Measurements from ENCODE around the gene DEPDC5.
A peak's percentile ranks its signal among the peaks of the same experiment; 100 is the strongest.

Gene DEPDC5

GRCh38 chr22:31940506-31940905 is 186.7 kb downstream of the DEPDC5 start:
- no peaks in the 10 kb centered on the region for H3K36me3 ChIP-seq (ENCODE audit: control insufficient read depth, insufficient read depth, low read length)
- no peaks in the 10 kb centered on the region for H3K4me1 ChIP-seq (ENCODE audit: control insufficient read depth, low read depth, low read length)
- H3K27me3 ChIP-seq (ENCODE audit: insufficient read depth, low read length, poor library complexity) = no peaks in the 10 kb centered on the region
- no peak overlapping the region for H2BK5ac ChIP-seq (ENCODE audit: low read length)
- no peak overlapping the region for H3K27ac ChIP-seq (ENCODE audit: low read depth, low read length)
- H4K8ac ChIP-seq (ENCODE audit: low read depth, low read length) = no peak overlapping the region
- peaks cover 10% of the 10 kb centered on the region for H3K79me2 ChIP-seq (ENCODE audit: control insufficient read depth, insufficient read depth, low read length)
- no peak overlapping the region for H3K56ac ChIP-seq (ENCODE audit: low read length)
- H3K4me3 ChIP-seq (ENCODE audit: low read length) = no peak overlapping the region
- H4K5ac ChIP-seq (ENCODE audit: low read length) = no peak overlapping the region
- no peak overlapping the region for H3K18ac ChIP-seq (ENCODE audit: low read length)
- no peaks in the 10 kb centered on the region for H3K79me1 ChIP-seq (ENCODE audit: low read length)
- H2AK5ac ChIP-seq (ENCODE audit: low read length) = no peak overlapping the region
- no peak overlapping the region for H2BK120ac ChIP-seq (ENCODE audit: low read depth, low read length)
- no peak overlapping the region for H2BK15ac ChIP-seq (replicated peaks; ENCODE audit: low read depth)
- DNase-seq = no peak
- no CpG with 5 or more reads among the region's 9 CpGs for WGBS (ENCODE audit: extremely low coverage, insufficient coverage, low lambda C conversion rate)
- H3K9ac ChIP-seq (ENCODE audit: low read length) = no peak overlapping the region
- no peak overlapping the region for H3K23ac ChIP-seq (ENCODE audit: low read length)
- H3K4me2 ChIP-seq (ENCODE audit: low read length) = no peak overlapping the region
- H3K4ac ChIP-seq (ENCODE audit: low read depth, low read length) = no peak overlapping the region

- Histone ChIP-seq H3K4me3 (ENCODE audit: low read length) (no peak overlapping the region), H3K56ac (ENCODE audit: low read length) (no peak overlapping the region), H2BK15ac (replicated peaks; ENCODE audit: low read depth) (no peak overlapping the region), H3K27me3 (ENCODE audit: insufficient read depth, low read length, poor library complexity) (no peaks in the 10 kb centered on the region), H3K4me1 (ENCODE audit: control insufficient read depth, low read depth, low read length) (no peaks in the 10 kb centered on the region), H3K9ac (ENCODE audit: low read length) (no peak overlapping the region), H2BK5ac (ENCODE audit: low read length) (no peak overlapping the region), H3K23ac (ENCODE audit: low read length) (no peak overlapping the region), H4K8ac (ENCODE audit: low read depth, low read length) (no peak overlapping the region), H3K79me2 (ENCODE audit: control insufficient read depth, insufficient read depth, low read length) (peaks cover 26% of the 10 kb centered on the region), H3K79me1 (ENCODE audit: low read length) (peaks cover 2% of the 10 kb centered on the region), H3K18ac (ENCODE audit: low read length) (no peak overlapping the region), H3K27ac (ENCODE audit: low read depth, low read length) (no peak overlapping the region), H3K36me3 (ENCODE audit: control insufficient read depth, insufficient read depth, low read length) (no peaks in the 10 kb centered on the region), H3K4me2 (ENCODE audit: low read length) (no peak overlapping the region), H2AK5ac (ENCODE audit: low read length) (no peak overlapping the region), H4K5ac (ENCODE audit: low read length) (no peak overlapping the region), H3K4ac (ENCODE audit: low read depth, low read length) (no peak overlapping the region), H2BK120ac (ENCODE audit: low read depth, low read length) (no peak overlapping the region)
- DNase-seq = no peak
- WGBS (ENCODE audit: extremely low coverage, insufficient coverage, low lambda C conversion rate) = no CpG with 5 or more reads among the region's 5 CpGs
Observed at GRCh38 chr22:31942091-31942490, 188.3 kb downstream of the DEPDC5 start.

GRCh38 chr22:31943206-31943977 is 189.6 kb downstream of the DEPDC5 start:
- Histone ChIP-seq H3K56ac (ENCODE audit: low read length) (peak overlapping the region; percentile 98), H4K8ac (ENCODE audit: low read depth, low read length) (no peak overlapping the region), H2BK15ac (replicated peaks; ENCODE audit: low read depth) (no peak overlapping the region), H3K79me1 (ENCODE audit: low read length) (peaks cover 5% of the 10 kb centered on the region), H3K4me2 (ENCODE audit: low read length) (peak overlapping the region; percentile 88), H4K5ac (ENCODE audit: low read length) (no peak overlapping the region), H3K36me3 (ENCODE audit: control insufficient read depth, insufficient read depth, low read length) (peaks cover 2% of the 10 kb centered on the region), H3K27me3 (ENCODE audit: insufficient read depth, low read length, poor library complexity) (no peaks in the 10 kb centered on the region), H3K4me1 (ENCODE audit: control insufficient read depth, low read depth, low read length) (no peaks in the 10 kb centered on the region), H3K4me3 (ENCODE audit: low read length) (peak overlapping the region; percentile 34), H3K4ac (ENCODE audit: low read depth, low read length) (peak overlapping the region; percentile 66), H3K9ac (ENCODE audit: low read length) (peak overlapping the region; percentile 91), H3K23ac (ENCODE audit: low read length) (peak overlapping the region; percentile 6), H2BK120ac (ENCODE audit: low read depth, low read length) (peak overlapping the region; percentile 1), H3K79me2 (ENCODE audit: control insufficient read depth, insufficient read depth, low read length) (peaks cover 37% of the 10 kb centered on the region), H2BK5ac (ENCODE audit: low read length) (peak overlapping the region; percentile 27), H2AK5ac (ENCODE audit: low read length) (no peak overlapping the region), H3K18ac (ENCODE audit: low read length) (peak overlapping the region; percentile 16), H3K27ac (ENCODE audit: low read depth, low read length) (peak overlapping the region; percentile 82)
- WGBS (ENCODE audit: extremely low coverage, insufficient coverage, low lambda C conversion rate) = no CpG with 5 or more reads among the region's 15 CpGs
- no peak for DNase-seq

- no peaks in the 10 kb centered on the region for H3K4me1 ChIP-seq (ENCODE audit: control insufficient read depth, low read depth, low read length)
- peak within 1 kb of the TSS; percentile 67 for H2AK5ac ChIP-seq (ENCODE audit: low read length)
- no peak within 1 kb of the TSS for H2BK15ac ChIP-seq (replicated peaks; ENCODE audit: low read depth)
- peak within 1 kb of the TSS; percentile 24 for H2BK120ac ChIP-seq (ENCODE audit: low read depth, low read length)
- H3K36me3 ChIP-seq (ENCODE audit: control insufficient read depth, insufficient read depth, low read length) = peaks cover 2% of the 10 kb centered on the region
- H3K9ac ChIP-seq (ENCODE audit: low read length) = peak within 1 kb of the TSS; percentile 100
- peak within 1 kb of the TSS; percentile 91 for H3K23ac ChIP-seq (ENCODE audit: low read length)
- H3K4me3 ChIP-seq (ENCODE audit: low read length) = peak within 1 kb of the TSS; percentile 99
- H3K4ac ChIP-seq (ENCODE audit: low read depth, low read length) = peak within 1 kb of the TSS; percentile 90
- no peaks in the 10 kb centered on the region for H3K27me3 ChIP-seq (ENCODE audit: insufficient read depth, low read length, poor library complexity)
- H3K56ac ChIP-seq (ENCODE audit: low read length) = peak within 1 kb of the TSS; percentile 99
- H4K5ac ChIP-seq (ENCODE audit: low read length) = peak within 1 kb of the TSS; percentile 64
- H4K8ac ChIP-seq (ENCODE audit: low read depth, low read length) = peak within 1 kb of the TSS; percentile 77
- peak within 1 kb of the TSS; percentile 88 for H3K4me2 ChIP-seq (ENCODE audit: low read length)
- peak within 1 kb of the TSS; percentile 77 for H3K18ac ChIP-seq (ENCODE audit: low read length)
- H3K27ac ChIP-seq (ENCODE audit: low read depth, low read length) = peak within 1 kb of the TSS; percentile 98
- WGBS (ENCODE audit: extremely low coverage, insufficient coverage, low lambda C conversion rate) = no CpG with 5 or more reads among the region's 86 CpGs
- peaks cover 5% of the 10 kb centered on the region for H3K79me1 ChIP-seq (ENCODE audit: low read length)
- DNase-seq = peak; percentile 96
- peak within 1 kb of the TSS; percentile 85 for H2BK5ac ChIP-seq (ENCODE audit: low read length)
- peaks cover 42% of the 10 kb centered on the region for H3K79me2 ChIP-seq (ENCODE audit: control insufficient read depth, insufficient read depth, low read length)
Observed at GRCh38 chr22:31943978-31944699, 190.3 kb downstream of the DEPDC5 start, which contains the start of gene YWHAH. TSS of gene YWHAH (plus strand) at chr22:31944535. CDS start at chr22:31944734, 199 bp downstream.

GRCh38 chr22:31944700-31945442 is 191.1 kb downstream of the DEPDC5 start:
- Histone ChIP-seq H3K4me2 (ENCODE audit: low read length) (peak overlapping the region; percentile 82), H3K27me3 (ENCODE audit: insufficient read depth, low read length, poor library complexity) (no peaks in the 10 kb centered on the region), H3K23ac (ENCODE audit: low read length) (peak overlapping the region; percentile 91), H3K56ac (ENCODE audit: low read length) (peak overlapping the region; percentile 99), H3K4me3 (ENCODE audit: low read length) (peak overlapping the region; percentile 99), H2BK15ac (replicated peaks; ENCODE audit: low read depth) (no peak overlapping the region), H3K36me3 (ENCODE audit: control insufficient read depth, insufficient read depth, low read length) (peaks cover 2% of the 10 kb centered on the region), H4K5ac (ENCODE audit: low read length) (no peak overlapping the region), H3K4me1 (ENCODE audit: control insufficient read depth, low read depth, low read length) (no peaks in the 10 kb centered on the region), H3K9ac (ENCODE audit: low read length) (peak overlapping the region; percentile 100), H3K4ac (ENCODE audit: low read depth, low read length) (peak overlapping the region; percentile 90), H3K18ac (ENCODE audit: low read length) (peak overlapping the region; percentile 77), H3K27ac (ENCODE audit: low read depth, low read length) (peak overlapping the region; percentile 98), H4K8ac (ENCODE audit: low read depth, low read length) (peak overlapping the region; percentile 77), H3K79me2 (ENCODE audit: control insufficient read depth, insufficient read depth, low read length) (peaks cover 49% of the 10 kb centered on the region), H2BK120ac (ENCODE audit: low read depth, low read length) (peak overlapping the region; percentile 24), H3K79me1 (ENCODE audit: low read length) (peaks cover 5% of the 10 kb centered on the region), H2BK5ac (ENCODE audit: low read length) (peak overlapping the region; percentile 85), H2AK5ac (ENCODE audit: low read length) (peak overlapping the region; percentile 67)
- DNase-seq = peak; percentile 41
- no CpG with 5 or more reads among the region's 76 CpGs for WGBS (ENCODE audit: extremely low coverage, insufficient coverage, low lambda C conversion rate)
